ENCODE results near the gene ZNRD2. TPM values are rescaled to one million over a fixed set of nuclear protein-coding genes. Genes with fewer than 3 reads are reported as not detected.
A peak's percentile ranks its signal among the peaks of the same experiment; 100 is the strongest.

Gene ZNRD2
- total and polyA plus RNA-seq, 10 of the 15 experiments (the other 5 are each of a cell fraction or from before 2014, with no cell fraction given), result 7.9 to 111 (median 55.4) TPM

DNA sequence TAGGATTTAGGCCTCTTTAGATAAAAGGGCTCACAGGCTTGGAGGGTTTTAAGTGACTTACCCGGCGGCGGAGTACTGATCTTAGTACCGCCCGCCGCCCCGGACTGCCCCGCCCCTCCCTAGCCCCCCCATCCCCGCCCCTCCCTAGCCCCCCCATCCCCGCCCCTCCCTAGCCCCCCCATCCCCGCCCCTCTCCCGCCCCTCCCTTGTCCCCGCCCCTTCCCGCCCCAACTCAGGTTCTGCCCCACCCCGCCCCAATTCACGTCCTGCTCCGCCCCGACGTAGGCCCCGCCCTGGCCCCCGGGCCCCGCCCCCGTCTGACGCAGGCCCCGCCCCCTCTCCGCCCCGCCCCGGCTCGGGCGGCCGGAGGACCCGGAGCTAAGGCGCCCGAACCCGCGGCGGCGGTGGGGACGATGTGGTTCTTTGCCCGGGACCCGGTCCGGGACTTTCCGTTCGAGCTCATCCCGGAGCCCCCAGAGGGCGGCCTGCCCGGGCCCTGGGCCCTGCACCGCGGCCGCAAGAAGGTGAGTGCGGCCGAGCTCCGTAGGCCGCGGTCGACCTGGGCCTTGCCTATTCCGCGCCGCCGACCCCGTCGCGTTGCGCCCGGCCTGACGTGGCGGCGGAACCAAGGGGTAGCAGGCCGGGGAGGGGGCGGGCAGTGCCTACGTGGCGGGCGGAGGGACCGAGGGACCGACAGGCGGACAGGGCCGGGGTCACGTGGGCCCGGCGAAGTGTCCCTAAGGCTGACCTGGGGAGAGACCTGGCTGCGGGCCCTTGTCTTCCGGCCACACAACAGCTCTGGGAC lies 45.3 kb upstream of the ZNRD2 start, which contains the start of gene SCYL1 (continued):
- TF ChIP-seq, protein P1, sequence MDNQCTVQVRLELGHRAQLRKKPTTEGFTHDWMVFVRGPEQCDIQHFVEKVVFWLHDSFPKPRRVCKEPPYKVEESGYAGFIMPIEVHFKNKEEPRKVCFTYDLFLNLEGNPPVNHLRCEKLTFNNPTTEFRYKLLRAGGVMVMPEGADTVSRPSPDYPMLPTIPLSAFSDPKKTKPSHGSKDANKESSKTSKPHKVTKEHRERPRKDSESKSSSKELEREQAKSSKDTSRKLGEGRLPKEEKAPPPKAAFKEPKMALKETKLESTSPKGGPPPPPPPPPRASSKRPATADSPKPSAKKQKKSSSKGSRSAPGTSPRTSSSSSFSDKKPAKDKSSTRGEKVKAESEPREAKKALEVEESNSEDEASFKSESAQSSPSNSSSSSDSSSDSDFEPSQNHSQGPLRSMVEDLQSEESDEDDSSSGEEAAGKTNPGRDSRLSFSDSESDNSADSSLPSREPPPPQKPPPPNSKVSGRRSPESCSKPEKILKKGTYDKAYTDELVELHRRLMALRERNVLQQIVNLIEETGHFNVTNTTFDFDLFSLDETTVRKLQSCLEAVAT (IDR thresholded peaks at IDR 0.05), result no peak
- TF ChIP-seq CREB1 (IDR thresholded peaks at IDR 0.05; ENCODE audit: low read depth) (peak; percentile 54; the same call in 1 of the 2 replicates), ZNF274 (IDR thresholded peaks at IDR 0.05; ENCODE audit: insufficient read depth, insufficient read length) (no peak), SUZ12 (IDR thresholded peaks at IDR 0.05; ENCODE audit: unreplicated experiment) (no peak), STAT1 (conservative IDR thresholded peaks at IDR 0.05) (0 out of 2 replicates have a peak, but pooled peaks have one; percentile 58), LARP7 (IDR thresholded peaks at IDR 0.05) (peak; percentile 95), IKZF1 (conservative IDR thresholded peaks at IDR 0.05) (peak; percentile 66), PML (IDR thresholded peaks at IDR 0.05; ENCODE audit: low read length) (no peak), PAX5 (IDR thresholded peaks at IDR 0.05; ENCODE audit: borderline replicate concordance, low read depth, low read length) (no peak), MYC (IDR thresholded peaks at IDR 0.05; ENCODE audit: insufficient read depth, insufficient read length, insufficient replicate concordance, low read length, severe bottlenecking) (no peak), FOXM1 (IDR thresholded peaks at IDR 0.05; ENCODE audit: low read depth, low read length) (no peak), TCF3 (IDR thresholded peaks at IDR 0.05; ENCODE audit: borderline replicate concordance, insufficient read depth, low read depth, low read length) (no peak), KAT2A (conservative IDR thresholded peaks at IDR 0.05; ENCODE audit: control insufficient read depth, low read depth, low read length) (no peak), ZNF384 (IDR thresholded peaks at IDR 0.05; ENCODE audit: borderline replicate concordance, low read depth, low read length) (no peak), YY1 (IDR thresholded peaks at IDR 0.05; ENCODE audit: low read depth, low read length) (no peak), TCF12 (IDR thresholded peaks at IDR 0.05; ENCODE audit: low read depth, low read length) (no peak)
- TF ChIP-seq, protein P2, sequence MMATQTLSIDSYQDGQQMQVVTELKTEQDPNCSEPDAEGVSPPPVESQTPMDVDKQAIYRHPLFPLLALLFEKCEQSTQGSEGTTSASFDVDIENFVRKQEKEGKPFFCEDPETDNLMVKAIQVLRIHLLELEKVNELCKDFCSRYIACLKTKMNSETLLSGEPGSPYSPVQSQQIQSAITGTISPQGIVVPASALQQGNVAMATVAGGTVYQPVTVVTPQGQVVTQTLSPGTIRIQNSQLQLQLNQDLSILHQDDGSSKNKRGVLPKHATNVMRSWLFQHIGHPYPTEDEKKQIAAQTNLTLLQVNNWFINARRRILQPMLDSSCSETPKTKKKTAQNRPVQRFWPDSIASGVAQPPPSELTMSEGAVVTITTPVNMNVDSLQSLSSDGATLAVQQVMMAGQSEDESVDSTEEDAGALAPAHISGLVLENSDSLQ (IDR thresholded peaks at IDR 0.05), result no peak
- TF ChIP-seq, protein P3, sequence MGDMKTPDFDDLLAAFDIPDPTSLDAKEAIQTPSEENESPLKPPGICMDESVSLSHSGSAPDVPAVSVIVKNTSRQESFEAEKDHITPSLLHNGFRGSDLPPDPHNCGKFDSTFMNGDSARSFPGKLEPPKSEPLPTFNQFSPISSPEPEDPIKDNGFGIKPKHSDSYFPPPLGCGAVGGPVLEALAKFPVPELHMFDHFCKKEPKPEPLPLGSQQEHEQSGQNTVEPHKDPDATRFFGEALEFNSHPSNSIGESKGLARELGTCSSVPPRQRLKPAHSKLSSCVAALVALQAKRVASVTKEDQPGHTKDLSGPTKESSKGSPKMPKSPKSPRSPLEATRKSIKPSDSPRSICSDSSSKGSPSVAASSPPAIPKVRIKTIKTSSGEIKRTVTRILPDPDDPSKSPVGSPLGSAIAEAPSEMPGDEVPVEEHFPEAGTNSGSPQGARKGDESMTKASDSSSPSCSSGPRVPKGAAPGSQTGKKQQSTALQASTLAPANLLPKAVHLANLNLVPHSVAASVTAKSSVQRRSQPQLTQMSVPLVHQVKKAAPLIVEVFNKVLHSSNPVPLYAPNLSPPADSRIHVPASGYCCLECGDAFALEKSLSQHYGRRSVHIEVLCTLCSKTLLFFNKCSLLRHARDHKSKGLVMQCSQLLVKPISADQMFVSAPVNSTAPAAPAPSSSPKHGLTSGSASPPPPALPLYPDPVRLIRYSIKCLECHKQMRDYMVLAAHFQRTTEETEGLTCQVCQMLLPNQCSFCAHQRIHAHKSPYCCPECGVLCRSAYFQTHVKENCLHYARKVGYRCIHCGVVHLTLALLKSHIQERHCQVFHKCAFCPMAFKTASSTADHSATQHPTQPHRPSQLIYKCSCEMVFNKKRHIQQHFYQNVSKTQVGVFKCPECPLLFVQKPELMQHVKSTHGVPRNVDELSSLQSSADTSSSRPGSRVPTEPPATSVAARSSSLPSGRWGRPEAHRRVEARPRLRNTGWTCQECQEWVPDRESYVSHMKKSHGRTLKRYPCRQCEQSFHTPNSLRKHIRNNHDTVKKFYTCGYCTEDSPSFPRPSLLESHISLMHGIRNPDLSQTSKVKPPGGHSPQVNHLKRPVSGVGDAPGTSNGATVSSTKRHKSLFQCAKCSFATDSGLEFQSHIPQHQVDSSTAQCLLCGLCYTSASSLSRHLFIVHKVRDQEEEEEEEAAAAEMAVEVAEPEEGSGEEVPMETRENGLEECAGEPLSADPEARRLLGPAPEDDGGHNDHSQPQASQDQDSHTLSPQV (IDR thresholded peaks at IDR 0.05), result no peak
- TF ChIP-seq, protein P4, sequence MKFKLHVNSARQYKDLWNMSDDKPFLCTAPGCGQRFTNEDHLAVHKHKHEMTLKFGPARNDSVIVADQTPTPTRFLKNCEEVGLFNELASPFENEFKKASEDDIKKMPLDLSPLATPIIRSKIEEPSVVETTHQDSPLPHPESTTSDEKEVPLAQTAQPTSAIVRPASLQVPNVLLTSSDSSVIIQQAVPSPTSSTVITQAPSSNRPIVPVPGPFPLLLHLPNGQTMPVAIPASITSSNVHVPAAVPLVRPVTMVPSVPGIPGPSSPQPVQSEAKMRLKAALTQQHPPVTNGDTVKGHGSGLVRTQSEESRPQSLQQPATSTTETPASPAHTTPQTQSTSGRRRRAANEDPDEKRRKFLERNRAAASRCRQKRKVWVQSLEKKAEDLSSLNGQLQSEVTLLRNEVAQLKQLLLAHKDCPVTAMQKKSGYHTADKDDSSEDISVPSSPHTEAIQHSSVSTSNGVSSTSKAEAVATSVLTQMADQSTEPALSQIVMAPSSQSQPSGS (IDR thresholded peaks at IDR 0.05; ENCODE audit: low read length), result no peak
- TF ChIP-seq, protein P5, sequence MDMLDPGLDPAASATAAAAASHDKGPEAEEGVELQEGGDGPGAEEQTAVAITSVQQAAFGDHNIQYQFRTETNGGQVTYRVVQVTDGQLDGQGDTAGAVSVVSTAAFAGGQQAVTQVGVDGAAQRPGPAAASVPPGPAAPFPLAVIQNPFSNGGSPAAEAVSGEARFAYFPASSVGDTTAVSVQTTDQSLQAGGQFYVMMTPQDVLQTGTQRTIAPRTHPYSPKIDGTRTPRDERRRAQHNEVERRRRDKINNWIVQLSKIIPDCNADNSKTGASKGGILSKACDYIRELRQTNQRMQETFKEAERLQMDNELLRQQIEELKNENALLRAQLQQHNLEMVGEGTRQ (IDR thresholded peaks at IDR 0.05; ENCODE audit: borderline replicate concordance, low read depth, low read length), result no peak; the same call in none of the 2 replicates
